Measurements from ENCODE around the gene TBL1X. TPM values are rescaled to one million over a fixed set of nuclear protein-coding genes. Genes with fewer than 3 reads are reported as not detected.
"Not testable (repeated sequence)": the region's sequence is repeated elsewhere in the genome, so short reads cannot be mapped to it uniquely, and the experiment has no call there.

Gene TBL1X
- total and polyA plus RNA-seq, 2 experiments from 2014 or later, result 8.7 to 26.9 TPM

DNA sequence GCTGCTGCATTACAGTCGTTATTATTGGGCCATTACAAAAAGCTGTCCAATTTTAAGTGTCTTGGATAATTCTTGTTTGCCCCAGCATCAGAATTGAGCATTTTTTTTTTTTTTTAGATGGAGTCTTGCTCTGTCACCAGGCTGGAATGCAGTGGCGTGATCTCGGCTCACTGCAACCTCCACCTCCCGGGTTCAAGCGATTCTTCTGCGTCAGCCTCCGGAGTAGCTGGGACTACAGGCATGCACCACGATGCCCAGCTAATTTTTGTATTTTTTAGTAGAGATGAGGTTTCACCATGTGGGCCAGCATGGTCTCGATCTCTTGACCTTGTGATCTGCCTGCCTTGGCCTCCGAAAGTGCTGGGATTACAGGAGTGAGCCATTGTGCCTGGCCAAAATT, 71.3 kb downstream of the TBL1X start:
- H3K27me3 ChIP-seq (ENCODE audit: insufficient read depth); ATAC-seq; H4K20me1 ChIP-seq (replicated peaks; ENCODE audit: insufficient read depth); H3K36me3 ChIP-seq (ENCODE audit: insufficient read depth); H3K4me3 Mint-ChIP-seq; H3K9me2 ChIP-seq (ENCODE audit: insufficient read depth); H3K27ac ChIP-seq (ENCODE audit: low read depth); H3K36me3 Mint-ChIP-seq (ENCODE audit: low read depth); H2AFZ ChIP-seq; H3K27ac Mint-ChIP-seq; H3K4me2 ChIP-seq; H3K4me3 ChIP-seq; H3F3A ChIP-seq (replicated peaks; ENCODE audit: low read depth); DNase-seq (ENCODE audit: low spot score); H3K27me3 Mint-ChIP-seq (ENCODE audit: insufficient read depth, low read depth, poor library complexity); H3K9me3 Mint-ChIP-seq: not testable (repeated sequence)
- H3K4me1 Mint-ChIP-seq, result peaks cover 38% of the 10 kb centered on the region
- Histone ChIP-seq H3K79me2 (replicated peaks; ENCODE audit: insufficient read depth) (peaks cover 25% of the 10 kb centered on the region; the same call in 1 of the 2 replicates), H3K4me1 (ENCODE audit: insufficient read depth) (peaks cover 11% of the 10 kb centered on the region)

DNA sequence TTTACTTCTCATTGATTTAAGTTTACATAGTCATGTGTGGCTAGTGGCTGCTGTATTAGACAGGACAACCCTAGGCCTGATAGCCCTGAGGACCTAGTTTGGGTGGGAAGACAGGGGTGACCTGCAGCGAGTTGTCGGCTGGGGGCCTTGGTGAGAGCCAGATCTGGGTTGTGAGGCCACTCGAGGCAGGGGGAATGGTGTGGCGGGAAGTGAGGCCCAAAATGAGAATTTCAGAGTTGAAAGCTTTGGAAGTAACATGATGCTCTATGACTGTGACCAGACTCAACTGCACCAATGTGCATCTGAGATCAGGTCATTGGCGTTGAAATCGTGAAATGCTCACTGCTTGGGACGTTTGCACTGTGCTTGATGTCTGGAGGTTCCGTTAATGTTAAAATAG, 72.9 kb downstream of the TBL1X start:
- Histone ChIP-seq H2AFZ (no peak overlapping the region), H3K79me2 (replicated peaks; ENCODE audit: insufficient read depth) (peaks cover 16% of the 10 kb centered on the region; the same call in 1 of the 2 replicates), H3K36me3 (ENCODE audit: insufficient read depth) (no peaks in the 10 kb centered on the region), H3K4me2 (no peak overlapping the region), H3K9me2 (ENCODE audit: insufficient read depth) (no peaks in the 10 kb centered on the region), H3K27ac (ENCODE audit: low read depth) (no peak overlapping the region), H4K20me1 (replicated peaks; ENCODE audit: insufficient read depth) (no peaks in the 10 kb centered on the region), H3K27me3 (ENCODE audit: insufficient read depth) (no peaks in the 10 kb centered on the region), H3K4me1 (ENCODE audit: insufficient read depth) (peaks cover 11% of the 10 kb centered on the region), H3F3A (replicated peaks; ENCODE audit: low read depth) (no peaks in the 10 kb centered on the region), H3K4me3 (no peak overlapping the region)
- no peaks in the 10 kb centered on the region for H3K9me3 Mint-ChIP-seq
- TF ChIP-seq CREB1 (CRISPR knock-in tag; IDR thresholded peaks at IDR 0.05; ENCODE audit: low read depth) (no peak), STAT1 (IDR thresholded peaks at IDR 0.05; ENCODE audit: unreplicated experiment) (no peak)
- TF ChIP-seq, protein P1, sequence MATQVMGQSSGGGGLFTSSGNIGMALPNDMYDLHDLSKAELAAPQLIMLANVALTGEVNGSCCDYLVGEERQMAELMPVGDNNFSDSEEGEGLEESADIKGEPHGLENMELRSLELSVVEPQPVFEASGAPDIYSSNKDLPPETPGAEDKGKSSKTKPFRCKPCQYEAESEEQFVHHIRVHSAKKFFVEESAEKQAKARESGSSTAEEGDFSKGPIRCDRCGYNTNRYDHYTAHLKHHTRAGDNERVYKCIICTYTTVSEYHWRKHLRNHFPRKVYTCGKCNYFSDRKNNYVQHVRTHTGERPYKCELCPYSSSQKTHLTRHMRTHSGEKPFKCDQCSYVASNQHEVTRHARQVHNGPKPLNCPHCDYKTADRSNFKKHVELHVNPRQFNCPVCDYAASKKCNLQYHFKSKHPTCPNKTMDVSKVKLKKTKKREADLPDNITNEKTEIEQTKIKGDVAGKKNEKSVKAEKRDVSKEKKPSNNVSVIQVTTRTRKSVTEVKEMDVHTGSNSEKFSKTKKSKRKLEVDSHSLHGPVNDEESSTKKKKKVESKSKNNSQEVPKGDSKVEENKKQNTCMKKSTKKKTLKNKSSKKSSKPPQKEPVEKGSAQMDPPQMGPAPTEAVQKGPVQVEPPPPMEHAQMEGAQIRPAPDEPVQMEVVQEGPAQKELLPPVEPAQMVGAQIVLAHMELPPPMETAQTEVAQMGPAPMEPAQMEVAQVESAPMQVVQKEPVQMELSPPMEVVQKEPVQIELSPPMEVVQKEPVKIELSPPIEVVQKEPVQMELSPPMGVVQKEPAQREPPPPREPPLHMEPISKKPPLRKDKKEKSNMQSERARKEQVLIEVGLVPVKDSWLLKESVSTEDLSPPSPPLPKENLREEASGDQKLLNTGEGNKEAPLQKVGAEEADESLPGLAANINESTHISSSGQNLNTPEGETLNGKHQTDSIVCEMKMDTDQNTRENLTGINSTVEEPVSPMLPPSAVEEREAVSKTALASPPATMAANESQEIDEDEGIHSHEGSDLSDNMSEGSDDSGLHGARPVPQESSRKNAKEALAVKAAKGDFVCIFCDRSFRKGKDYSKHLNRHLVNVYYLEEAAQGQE (IDR thresholded peaks at IDR 0.05; ENCODE audit: unreplicated experiment), result no peak
- H3K36me3 Mint-ChIP-seq (ENCODE audit: low read depth), result peaks cover 7% of the 10 kb centered on the region; the same call in 2 of the 3 replicates
- H3K4me1 Mint-ChIP-seq, result peaks cover 38% of the 10 kb centered on the region
- H3K27me3 Mint-ChIP-seq (ENCODE audit: insufficient read depth, low read depth, poor library complexity), result peaks cover 6% of the 10 kb centered on the region
- no peak overlapping the region for H3K27ac Mint-ChIP-seq
- no peak for DNase-seq (ENCODE audit: low spot score)
- H3K4me3 Mint-ChIP-seq, result no peak overlapping the region
- ATAC-seq, result no peak

DNA sequence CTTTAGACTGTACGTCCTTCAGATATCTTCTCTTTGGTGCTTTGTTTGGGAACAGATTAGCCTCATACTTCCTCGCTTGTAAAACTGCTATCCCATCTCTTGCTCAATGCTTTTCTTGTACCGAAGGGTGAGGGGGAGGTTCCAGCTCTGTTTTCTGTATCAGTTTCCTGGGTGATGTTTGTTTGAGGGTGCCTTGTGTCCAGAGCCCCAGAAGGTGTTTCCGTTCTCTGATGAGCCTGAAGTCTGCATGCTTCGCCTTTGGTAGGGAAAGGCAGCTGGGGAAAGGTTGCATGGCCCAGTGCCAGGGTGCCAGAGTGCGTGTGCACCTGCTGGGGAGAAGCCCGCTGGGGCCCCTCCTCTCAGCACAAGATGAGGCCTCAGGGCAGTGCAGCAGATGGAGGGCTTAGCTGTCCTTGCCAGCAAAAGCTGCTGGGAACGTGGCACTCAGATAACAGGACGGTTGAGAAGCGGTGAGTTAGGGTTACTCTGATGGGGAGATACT, 73.7 kb downstream of the TBL1X start:
- no peak overlapping the region for H3K4me3 Mint-ChIP-seq
- no peak for TF ChIP-seq NANOG (IDR thresholded peaks at IDR 0.05; ENCODE audit: borderline replicate concordance)
- no peak for TF ChIP-seq EZH2 (IDR thresholded peaks at IDR 0.05; ENCODE audit: low read depth, unreplicated experiment)
- TF ChIP-seq ZNF331 (CRISPR knock-in tag; IDR thresholded peaks at IDR 0.05; ENCODE audit: low read depth), result no peak
- TF ChIP-seq, protein P2, sequence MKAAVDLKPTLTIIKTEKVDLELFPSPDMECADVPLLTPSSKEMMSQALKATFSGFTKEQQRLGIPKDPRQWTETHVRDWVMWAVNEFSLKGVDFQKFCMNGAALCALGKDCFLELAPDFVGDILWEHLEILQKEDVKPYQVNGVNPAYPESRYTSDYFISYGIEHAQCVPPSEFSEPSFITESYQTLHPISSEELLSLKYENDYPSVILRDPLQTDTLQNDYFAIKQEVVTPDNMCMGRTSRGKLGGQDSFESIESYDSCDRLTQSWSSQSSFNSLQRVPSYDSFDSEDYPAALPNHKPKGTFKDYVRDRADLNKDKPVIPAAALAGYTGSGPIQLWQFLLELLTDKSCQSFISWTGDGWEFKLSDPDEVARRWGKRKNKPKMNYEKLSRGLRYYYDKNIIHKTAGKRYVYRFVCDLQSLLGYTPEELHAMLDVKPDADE (IDR thresholded peaks at IDR 0.05), result no peak

More for the DNA sequence above, 73.7 kb downstream of the TBL1X start:
- Histone ChIP-seq H3K79me2 (replicated peaks; ENCODE audit: insufficient read depth) (peaks cover 15% of the 10 kb centered on the region; the same call in 1 of the 2 replicates), H3K4me2 (no peak overlapping the region), H4K20me1 (replicated peaks; ENCODE audit: insufficient read depth) (no peaks in the 10 kb centered on the region), H3F3A (replicated peaks; ENCODE audit: low read depth) (no peaks in the 10 kb centered on the region), H3K4me3 (no peak overlapping the region), H3K27ac (ENCODE audit: low read depth) (no peak overlapping the region), H3K9me2 (ENCODE audit: insufficient read depth) (no peaks in the 10 kb centered on the region), H3K27me3 (ENCODE audit: insufficient read depth) (no peaks in the 10 kb centered on the region), H3K36me3 (ENCODE audit: insufficient read depth) (no peaks in the 10 kb centered on the region), H3K4me1 (ENCODE audit: insufficient read depth) (peaks cover 11% of the 10 kb centered on the region), H2AFZ (no peak overlapping the region)
- no peak overlapping the region for H3K27ac Mint-ChIP-seq
- peaks cover 36% of the 10 kb centered on the region for H3K4me1 Mint-ChIP-seq
- no peaks in the 10 kb centered on the region for H3K9me3 Mint-ChIP-seq
- DNase-seq (ENCODE audit: low spot score) (no peak), ATAC-seq (no peak)
- peaks cover 4% of the 10 kb centered on the region for H3K27me3 Mint-ChIP-seq (ENCODE audit: insufficient read depth, low read depth, poor library complexity)
- peaks cover 7% of the 10 kb centered on the region; the same call in 2 of the 3 replicates for H3K36me3 Mint-ChIP-seq (ENCODE audit: low read depth)

Measured in GM23338 (cell line).